ENCODE results near the gene EIF2AK3.

DNA sequence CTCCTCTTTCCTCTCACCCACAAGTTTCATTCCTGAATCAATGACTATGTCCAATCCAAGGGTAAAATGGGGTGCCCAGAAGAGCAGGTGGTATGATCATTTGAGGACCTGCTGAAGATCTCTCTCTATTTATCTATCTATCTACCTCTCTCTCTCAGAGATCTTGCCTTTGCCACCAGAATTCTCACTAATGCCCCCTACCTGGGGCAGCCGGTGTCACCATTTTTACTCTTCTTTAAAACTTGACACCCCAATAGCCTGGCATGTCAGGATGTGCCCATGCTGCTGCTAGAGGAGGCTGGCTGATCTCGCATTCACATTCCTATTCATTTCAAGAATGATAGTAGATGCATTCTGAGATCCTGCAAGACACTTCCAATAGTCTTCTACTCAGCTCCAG is 40.0 kb upstream of the EIF2AK3 start:
- TF ChIP-seq, protein P1, sequence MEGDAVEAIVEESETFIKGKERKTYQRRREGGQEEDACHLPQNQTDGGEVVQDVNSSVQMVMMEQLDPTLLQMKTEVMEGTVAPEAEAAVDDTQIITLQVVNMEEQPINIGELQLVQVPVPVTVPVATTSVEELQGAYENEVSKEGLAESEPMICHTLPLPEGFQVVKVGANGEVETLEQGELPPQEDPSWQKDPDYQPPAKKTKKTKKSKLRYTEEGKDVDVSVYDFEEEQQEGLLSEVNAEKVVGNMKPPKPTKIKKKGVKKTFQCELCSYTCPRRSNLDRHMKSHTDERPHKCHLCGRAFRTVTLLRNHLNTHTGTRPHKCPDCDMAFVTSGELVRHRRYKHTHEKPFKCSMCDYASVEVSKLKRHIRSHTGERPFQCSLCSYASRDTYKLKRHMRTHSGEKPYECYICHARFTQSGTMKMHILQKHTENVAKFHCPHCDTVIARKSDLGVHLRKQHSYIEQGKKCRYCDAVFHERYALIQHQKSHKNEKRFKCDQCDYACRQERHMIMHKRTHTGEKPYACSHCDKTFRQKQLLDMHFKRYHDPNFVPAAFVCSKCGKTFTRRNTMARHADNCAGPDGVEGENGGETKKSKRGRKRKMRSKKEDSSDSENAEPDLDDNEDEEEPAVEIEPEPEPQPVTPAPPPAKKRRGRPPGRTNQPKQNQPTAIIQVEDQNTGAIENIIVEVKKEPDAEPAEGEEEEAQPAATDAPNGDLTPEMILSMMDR (IDR thresholded peaks at IDR 0.05): no peak
- no peak for TF ChIP-seq POLR2A (IDR thresholded peaks at IDR 0.05)
- TF ChIP-seq EP300 (IDR thresholded peaks at IDR 0.05): no peak
- no peak for TF ChIP-seq POLR2AphosphoS5 (IDR thresholded peaks at IDR 0.05)

Data from sigmoid colon (tissue), 4 donors.